GM21423 (cell line): ENCODE data around the gene FDXR.

Source experiments
- ATAC-seq: cut with Tn5 transposase; IDR thresholded peaks from one replicate; pipeline ENCODE4 v1.9.1; 2021; ENCODE audit warnings: mild to moderate bottlenecking, moderate library complexity; ENCODE audit not compliant: unreplicated experiment

Gene FDXR

DNA sequence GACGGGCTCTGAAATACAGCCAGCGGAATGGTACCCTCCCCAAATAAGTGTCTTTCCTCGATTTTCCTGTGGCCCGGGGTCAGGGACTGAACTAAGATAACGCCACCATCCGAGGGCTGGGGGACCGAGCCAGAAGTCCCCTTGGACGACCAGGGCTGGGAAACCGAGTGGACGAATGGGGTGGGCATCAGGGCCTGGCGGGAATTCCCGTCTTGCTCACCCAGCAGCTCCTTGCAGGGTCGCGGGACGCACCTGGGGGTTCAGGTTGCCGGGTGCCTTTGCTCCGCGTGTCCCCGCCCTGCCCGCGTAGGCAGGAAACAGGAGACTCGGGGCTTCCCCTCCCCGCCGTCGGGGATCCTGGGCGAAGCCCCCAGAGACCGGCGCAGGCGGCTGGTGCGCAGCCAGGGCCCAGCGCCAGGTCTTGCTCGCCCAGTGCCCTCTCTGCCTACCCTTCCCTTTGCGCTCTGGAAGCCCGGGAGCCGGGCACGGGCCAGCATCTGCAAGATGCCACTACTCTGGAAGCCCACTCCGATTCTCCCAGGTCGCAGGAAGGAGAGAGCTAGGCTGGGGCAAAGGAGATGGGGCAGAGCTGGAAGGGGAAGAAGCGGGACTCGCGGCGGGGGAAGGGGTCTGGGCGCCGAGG is 12.4 kb downstream of the FDXR start:
- no peak for ATAC-seq

DNA sequence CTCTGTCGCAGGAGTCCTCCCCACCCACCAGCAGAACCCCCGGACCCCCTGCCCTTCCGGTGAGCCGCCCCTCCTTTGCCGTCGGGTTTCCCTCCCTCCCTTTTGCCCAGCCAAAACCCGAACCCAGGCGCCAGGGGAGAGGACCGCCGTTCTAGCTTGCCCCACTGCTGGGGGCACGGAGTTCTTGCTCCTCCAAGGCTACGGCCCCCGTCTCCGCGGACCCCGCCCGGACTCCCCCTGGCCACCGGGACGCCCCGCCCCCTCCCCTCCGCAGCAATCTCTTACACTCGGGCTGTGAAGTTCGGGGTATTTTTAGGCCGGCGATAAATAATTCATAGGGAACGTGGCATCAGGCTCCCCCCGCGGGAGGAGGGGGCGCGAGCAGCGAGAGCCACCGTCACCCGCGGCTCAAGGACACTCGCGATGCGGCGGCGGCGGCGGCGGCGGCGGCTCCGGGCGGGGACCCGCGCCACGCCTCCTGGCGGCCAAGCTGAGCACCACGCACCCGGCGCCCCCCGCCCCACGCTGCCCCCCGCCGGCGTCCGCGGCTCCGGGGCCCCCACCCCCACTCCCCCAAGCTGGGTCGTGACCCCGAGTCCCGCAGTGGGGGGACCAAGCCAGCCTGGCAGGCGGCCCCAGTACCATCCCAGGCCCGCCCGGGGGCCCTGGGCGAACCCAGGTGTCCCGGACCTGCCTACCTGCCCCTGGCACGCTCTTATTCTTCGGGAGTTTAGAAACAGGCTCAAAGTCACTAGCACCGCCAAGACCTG is 13.2 kb downstream of the FDXR start, which contains the start of gene GRIN2C:
Gene GRIN2C (minus strand): TSS at position 427 of the 770 bp plus-strand sequence. CDS start 4,793 bp downstream, outside the sequence.
- ATAC-seq, result no peak

DNA sequence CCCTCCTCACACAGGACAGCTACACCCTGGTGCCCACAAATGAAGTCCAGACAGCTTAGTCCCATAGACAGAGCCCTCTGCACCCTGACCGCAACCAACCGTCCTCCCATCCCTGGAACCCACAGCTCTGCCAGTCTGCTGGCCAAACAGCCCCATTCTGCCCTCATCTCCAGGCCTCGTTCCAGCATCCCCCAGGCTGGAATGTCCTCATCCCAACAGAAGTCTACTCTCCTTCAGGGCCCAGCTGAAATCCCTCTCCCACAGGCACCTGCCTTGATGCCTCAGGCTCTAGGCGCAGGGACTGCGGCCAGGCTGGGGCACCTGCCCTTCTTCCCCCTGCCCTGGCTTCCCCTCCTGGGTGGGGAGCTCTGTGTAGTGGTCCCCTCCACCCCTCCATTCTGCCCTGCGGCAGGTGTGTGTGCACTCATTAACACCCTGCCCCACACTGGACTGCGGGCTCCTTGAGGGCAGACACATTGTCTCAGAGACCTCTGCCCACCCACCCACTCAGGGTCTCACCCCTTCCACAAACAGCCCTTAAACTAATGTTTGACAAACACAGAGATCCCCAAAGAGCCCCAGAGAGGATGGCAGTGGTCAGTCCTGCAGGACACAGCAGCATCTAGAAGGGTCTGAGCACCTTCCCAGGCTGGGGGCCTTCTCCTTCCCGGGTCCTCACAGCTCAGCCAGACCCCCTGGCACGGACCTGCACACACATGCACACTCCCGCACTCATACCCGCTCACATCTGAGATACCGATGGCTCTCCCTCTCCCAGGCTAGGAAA is 13.9 kb downstream of the FDXR start:
- no peak for ATAC-seq

DNA sequence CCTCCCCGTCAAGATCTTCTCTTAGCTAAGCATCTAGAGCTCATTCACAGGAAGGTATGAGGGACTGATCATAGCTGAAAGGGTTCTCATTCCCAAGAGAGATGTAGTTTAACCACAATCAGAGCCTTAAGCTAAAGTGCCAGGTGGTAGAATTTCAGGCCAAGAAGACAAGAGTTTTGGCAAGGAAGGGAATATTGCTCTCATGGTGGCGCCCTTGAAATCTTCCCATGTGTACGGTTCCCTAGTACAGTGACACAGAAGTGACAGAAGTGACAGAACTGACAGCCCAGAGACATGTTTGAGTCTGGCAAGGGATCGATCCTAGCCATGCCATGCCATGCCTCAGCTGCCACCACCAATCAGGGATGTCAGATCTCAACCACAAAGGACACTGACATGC is 15.6 kb downstream of the FDXR start:
- no peak for ATAC-seq

DNA sequence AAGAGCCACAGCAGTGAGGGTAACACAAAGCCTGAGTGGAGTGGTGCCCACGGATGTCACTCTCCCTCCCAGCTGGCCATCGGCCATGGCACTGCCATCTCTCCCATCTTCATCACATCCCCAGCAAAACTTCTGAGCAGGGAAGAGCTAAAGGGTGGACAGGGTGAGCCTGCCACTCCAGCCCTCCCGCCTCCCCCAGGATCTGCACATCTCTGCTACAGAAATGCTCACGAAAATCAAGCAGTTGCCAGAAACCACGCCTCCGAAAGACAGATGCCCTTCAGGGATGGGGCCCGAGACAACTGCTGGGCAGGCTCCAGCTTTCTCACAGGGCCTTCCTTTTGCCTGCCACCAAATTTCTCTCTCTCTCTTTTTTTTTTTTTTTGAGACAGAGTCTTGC is 16.7 kb downstream of the FDXR start:
- ATAC-seq, result no peak

DNA sequence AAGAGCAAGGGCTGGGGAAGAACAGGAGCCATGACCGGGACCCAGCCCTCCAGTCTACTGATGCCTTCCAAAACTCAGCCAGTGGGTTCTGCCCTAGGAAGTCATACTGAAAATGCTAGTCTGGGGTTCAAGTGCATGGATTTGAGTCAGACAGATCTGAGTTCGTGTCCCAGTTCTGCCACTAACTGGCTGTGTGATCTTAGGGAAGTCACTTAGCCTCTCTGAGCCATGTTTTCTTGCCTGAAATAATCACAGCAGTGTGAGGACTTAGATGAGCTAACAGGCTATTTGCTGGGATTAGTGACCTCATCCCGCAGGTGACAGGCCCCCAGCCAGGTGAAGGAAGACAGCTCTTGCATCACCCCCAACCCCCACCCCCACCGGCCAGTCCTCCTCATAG is 17.5 kb downstream of the FDXR start:
- no peak for ATAC-seq

DNA sequence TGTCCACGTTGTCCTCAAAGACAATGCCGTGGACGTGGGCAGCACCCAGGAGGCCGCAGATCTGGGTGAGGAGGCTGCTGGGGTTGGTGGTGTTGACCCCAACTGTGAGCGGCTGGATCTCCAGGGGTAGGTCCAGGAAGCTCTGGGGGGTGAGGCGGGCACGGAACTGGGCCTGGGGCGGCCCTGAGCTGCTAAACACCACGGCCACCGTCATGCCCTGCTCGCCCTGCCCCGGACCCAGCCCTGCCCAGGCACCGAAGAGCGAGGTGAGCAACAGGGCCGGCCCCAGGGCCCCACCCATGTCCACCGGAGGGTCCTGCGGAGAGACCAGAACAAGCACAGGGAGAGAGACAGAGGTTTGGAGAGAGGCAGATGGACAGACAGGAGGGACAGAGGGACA is 18.0 kb downstream of the FDXR start:
- ATAC-seq, result no peak

DNA sequence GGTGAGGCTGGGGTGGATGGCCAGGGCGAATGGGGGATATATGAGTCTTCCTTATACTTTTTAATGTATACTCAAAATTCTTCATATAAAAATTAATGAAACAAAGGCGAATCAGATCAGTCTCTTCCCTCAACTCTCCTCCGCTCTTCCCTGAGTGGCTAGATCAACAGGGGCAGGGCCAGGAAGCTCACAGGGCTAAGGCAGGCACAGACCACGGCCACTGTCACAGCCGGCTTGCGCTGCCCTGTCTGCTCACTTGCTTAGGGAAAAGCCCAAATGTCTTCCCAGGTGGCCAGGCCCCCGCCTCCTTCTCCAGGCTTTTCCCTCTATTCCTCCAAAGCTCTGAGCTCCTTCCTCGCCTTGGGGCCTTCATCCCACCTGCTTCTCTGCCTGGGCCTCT is 19.1 kb downstream of the FDXR start:
- ATAC-seq, result no peak

DNA sequence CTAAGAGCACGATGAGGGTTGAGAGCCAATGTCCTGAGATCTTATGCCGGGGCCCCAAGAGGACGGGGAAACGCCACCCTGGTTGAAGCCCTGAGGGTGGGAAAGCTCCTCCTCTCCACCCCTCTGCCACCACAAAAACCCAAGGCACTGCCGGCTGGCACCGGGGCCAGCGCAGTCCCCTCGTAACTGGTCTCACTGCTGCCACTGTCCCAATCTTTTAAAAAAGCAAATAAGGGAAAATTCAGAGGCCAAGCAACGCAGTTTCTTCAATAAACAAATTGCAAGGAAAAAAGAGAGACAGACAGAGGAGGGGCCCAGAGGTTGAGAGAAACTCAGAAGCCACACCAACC is 19.8 kb downstream of the FDXR start:
- no peak for ATAC-seq

DNA sequence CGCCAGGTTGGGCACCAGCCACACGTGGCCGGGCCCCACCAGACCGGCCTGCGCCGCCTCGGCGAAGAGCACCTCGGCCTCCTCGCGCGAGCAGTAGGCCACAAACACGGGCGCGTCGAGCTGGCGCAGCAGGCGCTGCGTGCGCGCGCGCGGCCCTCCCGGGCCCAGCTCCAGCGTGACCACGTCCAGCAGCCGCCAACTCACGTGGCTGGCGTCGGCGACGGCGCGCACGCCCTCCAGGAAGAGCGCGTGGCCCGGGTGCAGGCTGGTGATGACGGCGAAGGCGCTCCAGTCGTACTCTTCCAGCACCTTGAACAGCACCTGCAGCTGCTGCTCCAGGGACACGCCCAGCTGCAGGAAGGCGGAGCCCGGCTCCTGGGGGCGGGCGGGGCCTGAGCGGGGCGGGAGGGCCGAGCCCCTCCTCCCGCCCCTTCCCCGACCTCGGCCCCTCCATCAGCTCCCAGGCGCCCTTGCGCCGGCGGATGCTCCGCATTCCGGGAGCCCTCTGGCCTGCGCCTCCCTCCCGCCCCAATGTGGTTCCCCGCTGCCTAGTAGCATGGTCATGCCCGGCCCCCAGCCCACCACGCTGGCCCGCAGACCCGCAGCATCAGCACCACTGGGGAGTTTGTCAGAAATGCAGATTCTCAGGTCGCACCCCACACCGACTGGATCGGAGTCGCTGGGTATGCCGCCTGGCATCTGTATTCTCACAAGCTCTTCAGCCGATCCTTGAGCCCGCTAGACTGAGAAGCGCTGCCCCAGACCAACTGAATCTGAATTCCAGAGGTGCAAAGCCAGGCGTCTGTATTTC is 20.4 kb downstream of the FDXR start:
- no peak for ATAC-seq

DNA sequence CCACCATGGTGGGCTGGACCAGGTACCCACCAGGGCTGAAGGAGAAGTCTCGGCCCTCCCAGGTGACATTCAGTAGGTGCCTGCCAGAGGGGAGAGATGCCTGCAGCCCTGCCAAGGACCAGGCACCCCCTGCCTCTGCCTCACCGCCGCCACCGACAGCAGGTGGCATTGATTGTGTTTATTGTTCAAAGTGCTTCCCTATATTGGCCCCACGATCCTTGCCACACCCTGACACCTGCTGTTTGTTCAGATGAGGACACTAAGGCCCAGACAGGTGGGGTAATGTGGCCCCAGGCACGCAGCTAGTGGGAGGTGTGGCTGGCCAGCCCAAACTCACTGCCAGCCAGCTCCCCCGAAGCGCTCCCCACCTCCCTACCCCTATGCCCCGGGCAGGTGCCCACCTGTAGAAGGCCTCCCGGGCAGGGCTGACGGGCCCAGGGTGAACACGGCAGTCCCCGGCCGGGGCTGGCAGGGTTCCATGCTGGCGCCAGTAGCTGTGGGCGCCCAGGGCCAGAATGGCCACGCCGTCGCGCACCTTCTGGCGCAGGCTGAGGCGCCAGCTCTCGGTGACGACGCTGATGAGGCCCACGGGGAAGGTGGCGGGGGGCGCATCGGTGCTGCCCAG is 21.1 kb downstream of the FDXR start:
- ATAC-seq, result no peak

DNA sequence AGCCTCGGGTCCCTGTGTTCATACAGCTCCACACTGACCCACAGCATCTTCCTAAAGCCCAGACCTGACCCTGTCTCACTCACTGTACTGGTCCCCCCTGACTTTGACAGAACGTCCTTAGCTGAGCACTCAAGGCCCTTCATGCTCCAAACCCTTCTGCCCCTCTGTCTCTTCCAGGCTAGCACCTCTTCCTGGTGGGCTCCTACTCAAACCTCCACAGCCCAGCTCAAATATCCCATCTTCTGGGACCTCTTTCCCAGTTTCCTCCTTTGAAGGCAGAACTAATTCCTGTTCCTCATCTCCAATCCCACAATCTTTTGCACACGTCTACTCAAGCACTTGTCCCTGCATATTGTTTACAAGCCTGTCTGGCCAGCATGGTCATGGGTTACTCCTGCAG is 21.9 kb downstream of the FDXR start:
- no peak for ATAC-seq

DNA sequence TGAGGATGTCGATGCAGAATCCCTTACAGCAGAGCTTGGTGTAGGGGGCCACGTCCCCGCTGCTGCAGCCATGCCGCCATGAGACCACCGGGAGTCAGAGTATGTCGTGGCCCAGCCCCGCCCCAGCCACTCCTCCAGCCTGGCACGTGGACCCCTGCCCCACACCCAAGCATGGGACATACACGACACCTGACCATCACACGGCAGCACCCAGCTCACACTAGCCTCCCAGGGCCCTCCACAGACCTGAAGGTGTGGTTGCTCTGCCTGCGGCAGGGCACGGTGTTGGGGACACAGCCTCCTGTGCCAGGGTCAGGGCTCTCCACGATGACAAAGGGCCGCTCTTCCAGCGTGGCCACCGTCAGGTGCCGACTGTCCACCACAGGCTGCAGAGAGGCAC is 22.5 kb downstream of the FDXR start:
- ATAC-seq, result no peak

DNA sequence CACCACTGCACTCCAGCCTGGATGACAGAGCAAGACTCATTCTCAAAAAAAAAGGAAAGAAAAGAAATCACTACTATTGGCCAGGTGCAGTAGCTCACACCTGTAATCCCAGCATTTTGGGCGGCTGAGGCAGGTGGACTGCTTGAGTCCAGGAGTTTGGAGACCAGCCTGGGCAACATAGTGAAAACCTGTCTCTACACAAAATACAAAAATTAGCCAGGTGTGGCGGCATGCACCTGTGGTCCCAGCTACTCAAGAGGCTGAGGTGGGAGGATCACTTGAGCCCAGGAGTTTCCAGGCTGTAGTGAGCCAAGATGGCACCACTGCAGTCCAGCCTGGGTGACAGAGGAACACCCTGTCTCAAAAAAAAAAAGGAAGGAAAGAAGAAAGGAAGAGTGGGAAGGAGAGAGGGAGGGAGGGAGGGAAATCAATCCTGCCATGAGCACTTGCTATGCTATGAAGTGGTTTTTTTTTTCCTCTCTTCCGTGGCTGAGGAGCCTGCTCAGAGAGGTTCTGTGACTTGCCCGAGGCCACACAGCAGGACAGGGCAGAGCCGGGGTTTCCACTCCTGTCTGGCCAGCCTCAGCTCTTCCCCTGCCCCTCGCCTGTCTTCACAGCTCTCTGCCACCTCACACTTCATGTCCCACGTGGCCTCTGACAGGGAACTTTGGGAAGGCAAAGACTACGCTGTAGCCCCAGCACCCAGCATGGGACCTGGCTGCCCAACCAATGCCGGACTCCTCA is 24.0 kb downstream of the FDXR start:
- ATAC-seq, result no peak

DNA sequence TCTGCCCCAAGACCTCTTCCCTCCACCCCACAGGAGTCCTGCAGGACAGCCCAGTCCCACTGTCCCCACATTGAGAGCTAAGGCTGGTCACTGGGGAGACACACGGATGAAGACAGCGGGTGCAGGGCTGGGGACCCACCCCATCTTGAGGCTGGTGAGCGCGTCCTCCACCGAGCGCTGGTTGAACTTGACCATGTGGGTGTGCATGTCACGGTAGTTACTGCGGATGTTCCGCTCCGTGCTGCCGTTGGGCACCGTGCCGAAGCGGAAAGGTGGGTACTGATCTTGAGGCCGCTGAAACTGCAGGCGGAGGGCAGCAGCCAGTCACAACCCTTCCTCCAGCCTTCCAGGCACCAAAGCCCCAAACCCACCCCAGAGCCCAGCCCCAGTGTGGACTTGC is 26.2 kb downstream of the FDXR start:
- no peak for ATAC-seq

DNA sequence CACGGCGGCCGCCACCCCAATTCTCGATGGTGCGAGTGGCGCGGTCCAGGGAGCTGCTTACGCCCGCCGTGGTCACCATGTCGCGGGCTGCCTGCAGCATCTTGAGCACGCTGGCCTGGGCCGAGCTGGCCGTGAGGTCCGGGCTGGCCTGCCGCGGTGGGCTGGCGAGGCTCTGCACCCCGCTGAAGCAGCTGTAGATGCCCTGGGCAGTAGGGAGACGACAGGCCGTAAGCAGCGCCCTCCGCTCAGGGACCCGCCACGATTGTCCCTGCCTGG is 29.5 kb downstream of the FDXR start:
- ATAC-seq, result no peak

DNA sequence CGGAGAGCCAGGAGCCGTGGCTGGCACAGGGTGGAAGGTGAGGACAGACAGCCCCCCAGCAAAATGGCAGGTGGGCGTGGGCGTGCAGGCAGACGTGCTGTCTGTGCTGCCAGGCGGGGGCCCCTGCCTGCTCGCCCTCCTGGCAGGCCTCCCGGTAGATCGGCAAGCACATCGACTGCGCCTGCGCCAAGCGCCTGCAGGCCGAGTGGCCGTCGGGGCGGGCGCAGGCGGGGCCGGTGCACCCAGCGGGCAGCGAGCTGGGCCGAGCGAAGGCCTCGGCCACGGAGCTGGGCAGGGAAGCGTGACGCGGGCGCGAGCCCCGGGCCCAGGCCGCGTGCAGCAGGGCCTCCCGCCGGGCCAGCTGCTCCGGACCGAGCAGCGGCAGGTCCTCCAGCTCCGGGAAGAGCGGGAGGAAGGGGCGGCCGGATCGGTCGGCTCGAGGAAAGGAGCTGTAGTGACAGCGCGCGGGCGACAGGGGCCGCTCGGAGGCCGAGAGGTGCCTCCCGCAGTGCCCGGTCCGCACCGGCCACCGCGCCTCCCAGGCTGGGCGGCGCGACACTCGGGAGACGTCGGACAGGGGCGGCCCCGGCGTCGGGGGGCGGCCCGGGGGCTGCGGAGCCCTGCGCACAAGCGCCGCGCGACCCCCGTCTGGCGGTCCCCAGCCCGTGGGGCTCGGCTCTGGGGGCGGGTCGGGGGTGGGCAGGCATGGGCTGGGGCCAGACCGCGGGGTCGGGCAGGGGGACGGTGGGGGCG is 30.0 kb downstream of the FDXR start:
- ATAC-seq, result no peak

DNA sequence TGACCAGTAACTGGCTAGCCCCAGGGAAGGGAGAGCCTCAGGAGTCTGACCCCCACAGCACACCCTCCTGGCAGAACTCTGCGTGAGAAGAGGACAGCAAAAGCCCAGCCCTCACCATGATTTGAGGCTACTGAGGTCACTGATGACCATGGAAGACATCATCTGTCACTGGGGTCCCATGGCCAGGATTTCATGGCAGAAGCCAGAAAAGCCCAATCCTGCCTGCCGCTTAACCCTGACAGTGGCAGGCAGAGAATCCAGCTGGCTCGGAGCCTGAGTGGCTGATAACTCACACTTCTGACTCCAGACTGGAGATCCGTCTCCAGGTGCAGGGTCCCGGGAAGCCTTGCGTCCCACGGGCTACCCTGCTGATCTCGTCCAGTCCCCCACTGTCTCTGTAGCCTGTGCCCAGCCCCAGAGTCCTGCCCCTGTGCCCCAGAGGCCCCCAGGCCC is 30.6 kb downstream of the FDXR start:
- no peak for ATAC-seq

DNA sequence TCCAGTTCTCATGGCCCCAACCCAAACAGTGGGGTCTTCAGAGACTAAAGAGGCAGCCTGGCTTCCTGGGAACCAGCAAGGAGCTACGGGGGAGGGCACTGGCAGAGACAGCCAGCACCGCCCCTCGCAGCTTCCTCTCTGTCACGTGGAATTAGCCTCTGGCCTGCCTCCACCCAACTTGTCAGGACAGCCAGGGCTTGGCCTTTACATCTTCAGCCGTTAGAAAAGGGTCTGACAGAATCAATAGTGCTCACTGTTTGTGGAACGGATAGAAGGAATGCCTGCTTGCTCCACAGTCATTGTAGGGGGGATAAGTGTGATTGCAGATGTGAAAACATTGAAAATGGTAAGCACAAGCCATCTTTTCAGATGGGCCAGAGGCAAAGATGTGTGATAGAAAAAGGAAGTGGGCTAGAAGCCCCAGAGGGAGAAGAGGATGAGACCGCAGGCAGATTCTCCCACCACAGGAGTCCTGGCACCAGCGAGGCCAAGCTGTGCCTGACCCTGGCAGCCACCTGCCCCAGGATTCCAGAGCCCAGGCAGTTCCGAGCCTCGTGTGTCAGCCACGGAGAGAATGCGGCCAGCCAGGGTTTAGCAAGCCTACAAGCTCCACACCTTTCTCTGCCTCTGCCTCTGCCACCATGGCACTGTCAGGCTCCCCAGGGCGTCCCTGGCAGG is 31.7 kb downstream of the FDXR start:
- ATAC-seq, result no peak
